HG02840 (cell line): ENCODE data around the gene HEPHL1.
"Not testable (repeated sequence)": the region's sequence is repeated elsewhere in the genome, so short reads cannot be mapped to it uniquely, and the experiment has no call there.

Experiments
- ATAC-seq: cut with Tn5 transposase; IDR thresholded peaks from one replicate; pipeline ENCODE4 v1.9.1; 2021; ENCODE audit warnings: mild to moderate bottlenecking, moderate library complexity, moderate number of reproducible peaks; ENCODE audit not compliant: unreplicated experiment, low FRiP score

Gene HEPHL1

GRCh38 chr11:94020777-94021481 is at the start of gene HEPHL1:
Gene HEPHL1, plus strand, starts transcription at chr11:94021354. Its CDS starts 15 bp downstream, at chr11:94021369.
- no peak for ATAC-seq

GRCh38 chr11:93972790-93973189 is 48.4 kb upstream of the HEPHL1 start:
- no peak for ATAC-seq

GRCh38 chr11:93973322-93974051 is 47.7 kb upstream of the HEPHL1 start:
- not testable (repeated sequence) for ATAC-seq

GRCh38 chr11:93974759-93975158 is 46.4 kb upstream of the HEPHL1 start:
- no peak for ATAC-seq

- ATAC-seq = not testable (repeated sequence)
Measured at GRCh38 chr11:93976577-93977254, 44.4 kb upstream of the HEPHL1 start.

- no peak for ATAC-seq
Measured at GRCh38 chr11:93983542-93984195, 37.5 kb upstream of the HEPHL1 start.

GRCh38 chr11:93984196-93984567 is 37.0 kb upstream of the HEPHL1 start:
- ATAC-seq = no peak

GRCh38 chr11:93984936-93985335 is 36.2 kb upstream of the HEPHL1 start:
- ATAC-seq = no peak

- no peak for ATAC-seq
Measured at GRCh38 chr11:93986716-93987115, 34.4 kb upstream of the HEPHL1 start.

- no peak for ATAC-seq
Measured at GRCh38 chr11:93988455-93988854, 32.7 kb upstream of the HEPHL1 start.

- no peak for ATAC-seq
Measured at GRCh38 chr11:93988912-93989311, 32.2 kb upstream of the HEPHL1 start.

GRCh38 chr11:93993747-93994146 is 27.4 kb upstream of the HEPHL1 start:
- ATAC-seq = no peak

GRCh38 chr11:93997741-93998140 is 23.4 kb upstream of the HEPHL1 start:
- ATAC-seq = no peak

GRCh38 chr11:94000659-94001058 is 20.5 kb upstream of the HEPHL1 start:
- ATAC-seq = no peak

- no peak for ATAC-seq
Measured at GRCh38 chr11:94002226-94002625, 18.9 kb upstream of the HEPHL1 start.

- ATAC-seq = no peak
Measured at GRCh38 chr11:94007426-94007825, 13.7 kb upstream of the HEPHL1 start.

GRCh38 chr11:94007906-94008305 is 13.2 kb upstream of the HEPHL1 start:
- no peak for ATAC-seq

GRCh38 chr11:94010136-94010535 is 11.0 kb upstream of the HEPHL1 start:
- ATAC-seq = no peak

- ATAC-seq = no peak
Measured at GRCh38 chr11:94011478-94011877, 9.7 kb upstream of the HEPHL1 start.

- no peak for ATAC-seq
Measured at GRCh38 chr11:94017446-94017845, 3.7 kb upstream of the HEPHL1 start.

- no peak for ATAC-seq
Measured at GRCh38 chr11:94018721-94019120, 2.4 kb upstream of the HEPHL1 start.
